HepG2 (cell line): ENCODE measurements around the gene MPC1L. TPM values are rescaled to one million over a fixed set of nuclear protein-coding genes. Genes with fewer than 3 reads are reported as not detected.

Source experiments
- ATAC-seq: fragments of 200-7000 bp; cut with Tn5 transposase; 3 replicates; pipeline ENCODE4 v1.9.1; 2020; ENCODE audit warnings: mild to moderate bottlenecking, moderate library complexity
- BruUV-seq: library from RNA; stranded (reverse); fragments of 400-500 nt; replicated peaks from 2 replicates; lab custom pipeline; 2021; lab: Mats Ljungman, UMichigan
- CTCF ChIA-PET: fragments of 300-600 bp; formaldehyde crosslinking; extraction: SDS; loops from one replicate; lab custom pipeline; 2021; ENCODE audit warnings: low total read pairs, inconsistent platforms, low intra/inter-chr PET ratio; lab: Yijun Ruan, JAX
- POLR2A ChIA-PET: fragments of 350-600 bp; sonication (Branson Sonifier 250); formaldehyde crosslinking; loops from one replicate; lab custom pipeline; 2020; ENCODE audit warnings: antibody characterized with exemption, inconsistent platforms; lab: Yijun Ruan, JAX
- DNase-seq: peaks from one replicate; pipeline ENCODE4 v3.0.0-alpha.2; 2015; ENCODE audit warnings: low spot score
- FAIRE-seq: peaks from 3 replicates; lab custom pipeline; 2011; peaks lifted over from hg19 to GRCh38; lab: Jason Lieb, UNC
- H2AFZ ChIP-seq: one replicate; pipeline ENCODE4 v1.6.1; 2011; ENCODE audit warnings: low read length, inconsistent platforms
- H3K27ac ChIP-seq: fragments of 300-600 bp; 3 replicates; pipeline ENCODE4 v1.8.0; 2011; ENCODE audit warnings: mixed run types, mild to moderate bottlenecking, mixed read lengths, low read length, inconsistent platforms; ENCODE audit not compliant: insufficient read depth; ENCODE audit errors: extremely low read length
- H3K27me3 ChIP-seq, 2 experiments: fragments of 200-600 bp in 1 of 2; 2 replicates in 1 of 2; 3 replicates in 1 of 2; pipeline versions ENCODE4 v1.6.0 to v1.8.0; 2011; ENCODE audit warnings: low read length in 2 of 2, mild to moderate bottlenecking in 2 of 2, moderate library complexity in 2 of 2, inconsistent platforms in 1 of 2; ENCODE audit not compliant: insufficient read depth in 2 of 2, control insufficient read depth in 1 of 2
- H3K36me3 ChIP-seq, 2 experiments: fragments of 200-600 bp in 1 of 2; replicated peaks in 1 of 2; 2 replicates in 1 of 2; 3 replicates in 1 of 2; pipeline versions ENCODE4 v1.5.1 to v1.8.0; 2011; ENCODE audit warnings: low read length in 2 of 2, inconsistent platforms in 1 of 2; ENCODE audit not compliant: insufficient read depth in 2 of 2, control insufficient read depth in 1 of 2
- H3K4me1 ChIP-seq: 2 replicates; pipeline ENCODE4 v1.5.1; 2012; ENCODE audit warnings: low read length, inconsistent platforms; ENCODE audit not compliant: insufficient read depth
- H3K4me2 ChIP-seq: 2 replicates; pipeline ENCODE4 v1.6.0; 2011; ENCODE audit warnings: low read depth, low read length, inconsistent platforms
- H3K4me3 ChIP-seq, 3 experiments: fragments of 200-600 bp in 1 of 3; sonication (generic), shearing (Covaris generic) in 1 of 3; replicated peaks in 1 of 3; 2 replicates each; pipeline ENCODE4 v1.5.1; 2011 to 2016; ENCODE audit warnings: low read length in 3 of 3, inconsistent platforms in 2 of 3, low read depth in 2 of 3, mild to moderate bottlenecking in 2 of 3, control low read depth in 1 of 3, mixed read lengths in 1 of 3; ENCODE audit not compliant: insufficient read depth in 1 of 3
- H3K79me2 ChIP-seq: one replicate; pipeline ENCODE4 v1.6.1; 2011; ENCODE audit warnings: low read length, inconsistent platforms; ENCODE audit not compliant: insufficient read depth
- H3K9ac ChIP-seq: 2 replicates; pipeline ENCODE4 v1.6.0; 2011; ENCODE audit warnings: mild to moderate bottlenecking, low read depth, low read length, inconsistent platforms; ENCODE audit not compliant: insufficient read depth
- H3K9me3 ChIP-seq: 2 replicates; pipeline ENCODE4 v1.5.1; 2012; ENCODE audit warnings: mild to moderate bottlenecking, low read length
- H4K20me1 ChIP-seq: 2 replicates; pipeline ENCODE4 v1.6.0; 2011; ENCODE audit warnings: inconsistent platforms, mild to moderate bottlenecking, low read length, moderate library complexity; ENCODE audit not compliant: insufficient read depth
- CBX2 ChIP-seq, 2 experiments: fragments of 200-600 bp in 1 of 2; sonication (generic); formaldehyde crosslinking in 1 of 2; IDR thresholded peaks; 2 replicates each; pipeline versions ENCODE4 v1.7.0 to v1.8.1; 2018 to 2022; ENCODE audit warnings: low read depth in 2 of 2, low read length in 1 of 2, mild to moderate bottlenecking in 1 of 2, missing genetic modification reagents in 1 of 2
- CCAR2 ChIP-seq: fragments of 200-400 bp; formaldehyde crosslinking; optimal IDR thresholded peaks from 2 replicates; pipeline ENCODE3; 2018; ENCODE audit warnings: low read depth, mild to moderate bottlenecking, low read length, moderate library complexity
- GATA4 ChIP-seq: sonication (generic); IDR thresholded peaks from 2 replicates; pipeline ENCODE4 v1.6.1; 2016; ENCODE audit warnings: antibody characterized with exemption, low read depth, borderline replicate concordance
- HHEX ChIP-seq: IDR thresholded peaks from 2 replicates; pipeline ENCODE4 v1.6.1; 2016; ENCODE audit warnings: control low read depth
- HOXA3 ChIP-seq: sonication (generic); formaldehyde crosslinking; IDR thresholded peaks from 2 replicates; pipeline ENCODE4 v1.5.0; 2020; ENCODE audit warnings: missing genetic modification reagents
- KLF12 ChIP-seq: sonication (generic); formaldehyde crosslinking; IDR thresholded peaks from 2 replicates; pipeline ENCODE4 v1.4.0; 2020; ENCODE audit warnings: missing genetic modification reagents, borderline replicate concordance
- PHB2 ChIP-seq: fragments of 450-650 bp; IDR thresholded peaks from 2 replicates; pipeline ENCODE4 v1.6.1; 2018; ENCODE audit not compliant: partially characterized antibody
- TOPORS ChIP-seq: sonication (generic); formaldehyde crosslinking; IDR thresholded peaks from 2 replicates; pipeline ENCODE4 v1.8.0; 2023; ENCODE audit warnings: mild to moderate bottlenecking, missing genetic modification reagents
- ZBTB34 ChIP-seq: sonication (generic); formaldehyde crosslinking; IDR thresholded peaks from 2 replicates; pipeline ENCODE4 v1.8.0; 2022; ENCODE audit warnings: mild to moderate bottlenecking, missing genetic modification reagents
- ZNF501 ChIP-seq: sonication (generic); formaldehyde crosslinking; IDR thresholded peaks from 2 replicates; pipeline ENCODE4 v1.5.1; 2020; ENCODE audit warnings: mild to moderate bottlenecking, moderate library complexity, missing genetic modification reagents
- ZNF550 ChIP-seq: sonication (generic); formaldehyde crosslinking; IDR thresholded peaks from 2 replicates; pipeline ENCODE4 v1.4.0; 2020; ENCODE audit warnings: mild to moderate bottlenecking, missing genetic modification reagents, borderline replicate concordance
- WGBS: methylation state at CpG from one replicate; pipeline ENCODE4 v1.1.6; 2017; ENCODE audit warnings: low lambda C conversion rate; 5-methylcytosine and 5-hydroxymethylcytosine counted together
- in situ Hi-C: cut with HindIII; loops from 2 replicates; pipeline ENCODE4 v1.10.0; 2017; ENCODE audit warnings: low pct_unique_long_range_greater_than_20kb; ENCODE audit not compliant: extremely low pct_ligation_motif_present
- intact Hi-C: fragments of 100-400 bp; cut with micrococcal nuclease; formaldehyde crosslinking; loops from one replicate; pipeline ENCODE4 v1.10.0; 2022; ENCODE audit not compliant: unreplicated experiment
- polyA plus RNA-seq, 8 experiments: library from polyadenylated mRNA; depleted of rRNA in 3 of 8; stranded (reverse) in 7 of 8; unstranded in 1 of 8; fragments of >200 nt; fragmentation: Illumina TruSeq in 4 of 8; extraction: Trizol in 4 of 8; gene quantifications; 2 replicates each; pipeline versions ENCODE4 v1.2.1 to v1.2.3, GENCODE V29; 2011 to 2016; ENCODE audit warnings: low read depth in 4 of 8, missing spikeins in 1 of 8, mixed read lengths in 1 of 8; ENCODE audit not compliant: insufficient read depth in 1 of 8
- total RNA-seq, 5 experiments: library from RNA; depleted of rRNA; stranded (reverse); fragments of >200 nt; fragmentation: Illumina TruSeq; extraction: Trizol; gene quantifications; 2 replicates each; pipeline ENCODE4 v1.2.3, GENCODE V29; 2016; ENCODE audit warnings: low read depth in 1 of 5
- TF ChIP-seq, protein P1 (sequence below): sonication (generic); formaldehyde crosslinking; IDR thresholded peaks from 2 replicates; pipeline ENCODE4 v1.5.0; 2020; ENCODE audit warnings: mild to moderate bottlenecking, missing genetic modification reagents, moderate library complexity
- TF ChIP-seq, protein P2 (sequence below): sonication (generic); formaldehyde crosslinking; IDR thresholded peaks from 2 replicates; pipeline ENCODE4 v1.4.0; 2020; ENCODE audit warnings: mild to moderate bottlenecking, missing genetic modification reagents

MPC1L gene
- total and polyA plus RNA-seq, 2 of the 13 experiments (the other 11 are each of a cell fraction or from before 2014, with no cell fraction given) = not detected

DNA sequence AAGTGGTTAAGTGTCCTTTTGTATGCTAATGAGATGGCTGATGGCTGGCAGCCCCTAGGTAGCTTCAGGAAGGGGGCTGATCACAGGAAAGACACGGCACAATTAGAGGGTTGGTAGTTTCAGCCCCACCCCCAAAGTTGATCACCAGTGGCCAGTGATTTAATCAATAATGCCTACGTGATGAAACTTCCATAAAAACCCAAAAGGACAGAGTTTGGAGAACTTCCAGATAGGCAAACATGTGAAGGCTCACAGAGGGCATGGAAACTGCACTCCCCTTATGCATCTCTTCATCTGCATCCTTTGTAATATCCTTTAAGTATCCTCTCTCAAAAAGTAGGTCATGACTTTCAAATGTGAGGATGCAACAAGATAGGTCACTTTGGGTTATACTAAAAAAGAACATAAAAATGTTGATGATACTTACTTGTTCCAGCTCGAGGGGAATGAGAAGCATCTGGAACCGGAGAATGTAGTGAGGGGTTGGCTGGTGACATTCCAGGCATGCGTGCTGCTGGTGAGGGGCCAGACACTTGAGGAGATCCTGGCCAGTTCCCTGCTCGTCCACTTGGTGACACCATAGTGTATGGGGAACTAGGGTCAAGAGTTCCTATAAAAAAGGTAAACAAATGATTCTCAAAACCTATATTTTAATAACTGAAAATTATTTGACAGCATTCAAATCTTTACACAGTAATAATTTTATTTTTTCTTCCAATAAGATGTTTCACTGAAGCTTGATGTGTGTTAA, 40.8 kb downstream of the MPC1L start:
- FAIRE-seq = no peak
- H3K79me2 ChIP-seq = no peaks in the 10 kb centered on the region
- H3K4me3 ChIP-seq = no peak overlapping the region
- H3K4me2 ChIP-seq = no peak overlapping the region
- no peak overlapping the region for H3K9ac ChIP-seq
- H3K4me1 ChIP-seq = no peaks in the 10 kb centered on the region
- in situ Hi-C loops = no loop called here
- no peak for DNase-seq
- BruUV-seq = no TSS peak
- ChIA-PET POLR2A (no interaction called here), CTCF (no interaction called here)
- peaks cover 2 to 32% of the 10 kb centered on the region in 2 experiments; a peak in 4 of 5 replicates for H3K36me3 ChIP-seq
- intact Hi-C loops = no loop called here
- no peak overlapping the region for H3K27ac ChIP-seq
- H2AFZ ChIP-seq = no peak overlapping the region
- TF ChIP-seq ZNF550 (CRISPR knock-in tag) = no peak
- TF ChIP-seq, protein P1, sequence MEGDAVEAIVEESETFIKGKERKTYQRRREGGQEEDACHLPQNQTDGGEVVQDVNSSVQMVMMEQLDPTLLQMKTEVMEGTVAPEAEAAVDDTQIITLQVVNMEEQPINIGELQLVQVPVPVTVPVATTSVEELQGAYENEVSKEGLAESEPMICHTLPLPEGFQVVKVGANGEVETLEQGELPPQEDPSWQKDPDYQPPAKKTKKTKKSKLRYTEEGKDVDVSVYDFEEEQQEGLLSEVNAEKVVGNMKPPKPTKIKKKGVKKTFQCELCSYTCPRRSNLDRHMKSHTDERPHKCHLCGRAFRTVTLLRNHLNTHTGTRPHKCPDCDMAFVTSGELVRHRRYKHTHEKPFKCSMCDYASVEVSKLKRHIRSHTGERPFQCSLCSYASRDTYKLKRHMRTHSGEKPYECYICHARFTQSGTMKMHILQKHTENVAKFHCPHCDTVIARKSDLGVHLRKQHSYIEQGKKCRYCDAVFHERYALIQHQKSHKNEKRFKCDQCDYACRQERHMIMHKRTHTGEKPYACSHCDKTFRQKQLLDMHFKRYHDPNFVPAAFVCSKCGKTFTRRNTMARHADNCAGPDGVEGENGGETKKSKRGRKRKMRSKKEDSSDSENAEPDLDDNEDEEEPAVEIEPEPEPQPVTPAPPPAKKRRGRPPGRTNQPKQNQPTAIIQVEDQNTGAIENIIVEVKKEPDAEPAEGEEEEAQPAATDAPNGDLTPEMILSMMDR = 0 out of 2 replicates have a peak, but pooled peaks have one; percentile 9
- 84% methylated on average over 5 of the region's 6 CpGs for WGBS
- no peaks in the 10 kb centered on the region for H3K9me3 ChIP-seq
- H3K27me3 ChIP-seq = no peaks in the 10 kb centered on the region
- no peaks in the 10 kb centered on the region for H4K20me1 ChIP-seq
- ATAC-seq = no peak; the same call in 2 of the 3 replicates

- intact Hi-C loops (no loop called here), in situ Hi-C loops (no loop called here)
- no peak for ATAC-seq
- no TSS peak for BruUV-seq
- H3K27ac ChIP-seq = no peak overlapping the region
- H3K79me2 ChIP-seq = no peaks in the 10 kb centered on the region
- no peaks in the 10 kb centered on the region for H3K9me3 ChIP-seq
- ChIA-PET POLR2A (no interaction called here), CTCF (no interaction called here)
- no peak overlapping the region for H3K4me2 ChIP-seq
- DNase-seq = no peak
- WGBS = 100% methylated on average over 2 of the region's 6 CpGs
- H3K4me3 ChIP-seq = no peak overlapping the region
- no peak for FAIRE-seq
- H3K9ac ChIP-seq = no peak overlapping the region
- H3K36me3 ChIP-seq = peaks cover 2 to 31% of the 10 kb centered on the region in 2 experiments; a peak in 4 of 5 replicates
- H4K20me1 ChIP-seq = no peaks in the 10 kb centered on the region
- no peaks in the 10 kb centered on the region for H3K27me3 ChIP-seq
- H2AFZ ChIP-seq = no peak overlapping the region
- no peaks in the 10 kb centered on the region for H3K4me1 ChIP-seq
- no peak for TF ChIP-seq CBX2 (IDR thresholded peaks at IDR 0.05; ENCODE audit: low read depth, low read length)
- TF ChIP-seq CBX2 (CRISPR knock-in tag; IDR thresholded peaks at IDR 0.05; ENCODE audit: low read depth) = no peak
- no peak for TF ChIP-seq KLF12 (CRISPR knock-in tag)
- no peak for TF ChIP-seq HHEX
- TF ChIP-seq ZNF501 = no peak
- TF ChIP-seq ZBTB34 (CRISPR knock-in tag) = no peak
- TF ChIP-seq, protein P2, sequence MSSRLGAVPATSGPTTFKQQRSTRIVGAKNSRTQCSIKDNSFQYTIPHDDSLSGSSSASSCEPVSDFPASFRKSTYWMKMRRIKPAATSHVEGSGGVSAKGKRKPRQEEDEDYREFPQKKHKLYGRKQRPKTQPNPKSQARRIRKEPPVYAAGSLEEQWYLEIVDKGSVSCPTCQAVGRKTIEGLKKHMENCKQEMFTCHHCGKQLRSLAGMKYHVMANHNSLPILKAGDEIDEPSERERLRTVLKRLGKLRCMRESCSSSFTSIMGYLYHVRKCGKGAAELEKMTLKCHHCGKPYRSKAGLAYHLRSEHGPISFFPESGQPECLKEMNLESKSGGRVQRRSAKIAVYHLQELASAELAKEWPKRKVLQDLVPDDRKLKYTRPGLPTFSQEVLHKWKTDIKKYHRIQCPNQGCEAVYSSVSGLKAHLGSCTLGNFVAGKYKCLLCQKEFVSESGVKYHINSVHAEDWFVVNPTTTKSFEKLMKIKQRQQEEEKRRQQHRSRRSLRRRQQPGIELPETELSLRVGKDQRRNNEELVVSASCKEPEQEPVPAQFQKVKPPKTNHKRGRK (CRISPR knock-in tag) = no peak
- no peak for TF ChIP-seq PHB2
- TF ChIP-seq GATA4 = no peak
- TF ChIP-seq HOXA3 (CRISPR knock-in tag) = no peak
- no peak for TF ChIP-seq CCAR2
- TF ChIP-seq TOPORS (CRISPR knock-in tag) = no peak
These were observed 47.9 kb downstream of the MPC1L start for GRCh38 chrX:40671126-40671525.
